HepG2 (cell line): ENCODE measurements around the gene JAM2. TPM values are rescaled to one million over a fixed set of nuclear protein-coding genes. Genes with fewer than 3 reads are reported as not detected.

Experiments
- ATAC-seq: fragments of 200-7000 bp; cut with Tn5 transposase; 3 replicates; pipeline ENCODE4 v1.9.1; 2020; ENCODE audit warnings: mild to moderate bottlenecking, moderate library complexity
- BruUV-seq: library from RNA; stranded (reverse); fragments of 400-500 nt; replicated peaks from 2 replicates; lab custom pipeline; 2021; lab: Mats Ljungman, UMichigan
- CTCF ChIA-PET: fragments of 300-600 bp; formaldehyde crosslinking; extraction: SDS; loops from one replicate; lab custom pipeline; 2021; ENCODE audit warnings: low total read pairs, inconsistent platforms, low intra/inter-chr PET ratio; lab: Yijun Ruan, JAX
- POLR2A ChIA-PET: fragments of 350-600 bp; sonication (Branson Sonifier 250); formaldehyde crosslinking; loops from one replicate; lab custom pipeline; 2020; ENCODE audit warnings: antibody characterized with exemption, inconsistent platforms; lab: Yijun Ruan, JAX
- DNase-seq: peaks from one replicate; pipeline ENCODE4 v3.0.0-alpha.2; 2015; ENCODE audit warnings: low spot score
- FAIRE-seq: peaks from 3 replicates; lab custom pipeline; 2011; peaks lifted over from hg19 to GRCh38; lab: Jason Lieb, UNC
- H2AFZ ChIP-seq: one replicate; pipeline ENCODE4 v1.6.1; 2011; ENCODE audit warnings: low read length, inconsistent platforms
- H3K27ac ChIP-seq: fragments of 300-600 bp; 3 replicates; pipeline ENCODE4 v1.8.0; 2011; ENCODE audit warnings: mixed run types, mild to moderate bottlenecking, mixed read lengths, low read length, inconsistent platforms; ENCODE audit not compliant: insufficient read depth; ENCODE audit errors: extremely low read length
- H3K27me3 ChIP-seq, 2 experiments: fragments of 200-600 bp in 1 of 2; 2 replicates in 1 of 2; 3 replicates in 1 of 2; pipeline versions ENCODE4 v1.6.0 to v1.8.0; 2011; ENCODE audit warnings: low read length in 2 of 2, mild to moderate bottlenecking in 2 of 2, moderate library complexity in 2 of 2, inconsistent platforms in 1 of 2; ENCODE audit not compliant: insufficient read depth in 2 of 2, control insufficient read depth in 1 of 2
- H3K36me3 ChIP-seq, 2 experiments: fragments of 200-600 bp in 1 of 2; replicated peaks in 1 of 2; 2 replicates in 1 of 2; 3 replicates in 1 of 2; pipeline versions ENCODE4 v1.5.1 to v1.8.0; 2011; ENCODE audit warnings: low read length in 2 of 2, inconsistent platforms in 1 of 2; ENCODE audit not compliant: insufficient read depth in 2 of 2, control insufficient read depth in 1 of 2
- H3K4me1 ChIP-seq: 2 replicates; pipeline ENCODE4 v1.5.1; 2012; ENCODE audit warnings: low read length, inconsistent platforms; ENCODE audit not compliant: insufficient read depth
- H3K4me2 ChIP-seq: 2 replicates; pipeline ENCODE4 v1.6.0; 2011; ENCODE audit warnings: low read depth, low read length, inconsistent platforms
- H3K4me3 ChIP-seq, 3 experiments: fragments of 200-600 bp in 1 of 3; sonication (generic), shearing (Covaris generic) in 1 of 3; replicated peaks in 1 of 3; 2 replicates each; pipeline ENCODE4 v1.5.1; 2011 to 2016; ENCODE audit warnings: low read length in 3 of 3, inconsistent platforms in 2 of 3, low read depth in 2 of 3, mild to moderate bottlenecking in 2 of 3, control low read depth in 1 of 3, mixed read lengths in 1 of 3; ENCODE audit not compliant: insufficient read depth in 1 of 3
- H3K79me2 ChIP-seq: one replicate; pipeline ENCODE4 v1.6.1; 2011; ENCODE audit warnings: low read length, inconsistent platforms; ENCODE audit not compliant: insufficient read depth
- H3K9ac ChIP-seq: 2 replicates; pipeline ENCODE4 v1.6.0; 2011; ENCODE audit warnings: mild to moderate bottlenecking, low read depth, low read length, inconsistent platforms; ENCODE audit not compliant: insufficient read depth
- H3K9me3 ChIP-seq: 2 replicates; pipeline ENCODE4 v1.5.1; 2012; ENCODE audit warnings: mild to moderate bottlenecking, low read length
- H4K20me1 ChIP-seq: 2 replicates; pipeline ENCODE4 v1.6.0; 2011; ENCODE audit warnings: inconsistent platforms, mild to moderate bottlenecking, low read length, moderate library complexity; ENCODE audit not compliant: insufficient read depth
- ARID2 ChIP-seq: sonication (generic); formaldehyde crosslinking; IDR thresholded peaks from 2 replicates; pipeline ENCODE4 v1.8.1; 2022; ENCODE audit warnings: mild to moderate bottlenecking, missing genetic modification reagents, borderline replicate concordance
- HOXA9 ChIP-seq: sonication (generic); formaldehyde crosslinking; IDR thresholded peaks from 2 replicates; pipeline ENCODE4 v1.8.1; 2022; ENCODE audit warnings: missing genetic modification reagents, mild to moderate bottlenecking, moderate library complexity, borderline replicate concordance
- JDP2 ChIP-seq: sonication (generic); formaldehyde crosslinking; IDR thresholded peaks from 2 replicates; pipeline ENCODE4 v1.8.1; 2022; ENCODE audit warnings: missing genetic modification reagents, borderline replicate concordance
- KDM3A ChIP-seq: IDR thresholded peaks from 2 replicates; pipeline ENCODE4 v1.6.1; 2018; ENCODE audit warnings: low read depth, missing compliant biosample characterization
- KIAA2018 ChIP-seq: sonication (generic); formaldehyde crosslinking; IDR thresholded peaks from 2 replicates; pipeline ENCODE4 v1.5.0; 2020; ENCODE audit warnings: mild to moderate bottlenecking, missing genetic modification reagents, borderline replicate concordance
- NFKBIZ ChIP-seq: IDR thresholded peaks from 2 replicates; pipeline ENCODE4 v1.6.1; 2018; ENCODE audit warnings: missing genetic modification reagents, missing compliant biosample characterization
- PREB ChIP-seq: sonication (generic); formaldehyde crosslinking; IDR thresholded peaks from 2 replicates; pipeline ENCODE4 v1.4.0; 2020; ENCODE audit warnings: missing genetic modification reagents
- SNAPC2 ChIP-seq: sonication (generic); formaldehyde crosslinking; IDR thresholded peaks from 2 replicates; pipeline ENCODE4 v1.8.1; 2022; ENCODE audit warnings: mild to moderate bottlenecking, missing genetic modification reagents
- SNAPC5 ChIP-seq: sonication (generic); formaldehyde crosslinking; IDR thresholded peaks from 2 replicates; pipeline ENCODE4 v1.8.1; 2023; ENCODE audit warnings: mild to moderate bottlenecking, missing genetic modification reagents, borderline replicate concordance
- ZNF224 ChIP-seq: sonication (generic); formaldehyde crosslinking; IDR thresholded peaks from 2 replicates; pipeline ENCODE4 v1.5.0; 2020; ENCODE audit warnings: mild to moderate bottlenecking, missing genetic modification reagents
- ZNF276 ChIP-seq: sonication (generic); formaldehyde crosslinking; IDR thresholded peaks from 2 replicates; pipeline ENCODE4 v1.4.0; 2020; ENCODE audit warnings: mild to moderate bottlenecking, low read depth, missing genetic modification reagents
- ZNF30 ChIP-seq: sonication (generic); formaldehyde crosslinking; IDR thresholded peaks from 2 replicates; pipeline ENCODE4 v1.5.0; 2020; ENCODE audit warnings: mild to moderate bottlenecking, missing genetic modification reagents
- ZNF713 ChIP-seq: sonication (generic); formaldehyde crosslinking; IDR thresholded peaks from 2 replicates; pipeline ENCODE4 v1.4.0; 2020; ENCODE audit warnings: mild to moderate bottlenecking, missing genetic modification reagents
- WGBS: methylation state at CpG from one replicate; pipeline ENCODE4 v1.1.6; 2017; ENCODE audit warnings: low lambda C conversion rate; 5-methylcytosine and 5-hydroxymethylcytosine counted together
- in situ Hi-C: cut with HindIII; loops from 2 replicates; pipeline ENCODE4 v1.10.0; 2017; ENCODE audit warnings: low pct_unique_long_range_greater_than_20kb; ENCODE audit not compliant: extremely low pct_ligation_motif_present
- intact Hi-C: fragments of 100-400 bp; cut with micrococcal nuclease; formaldehyde crosslinking; loops from one replicate; pipeline ENCODE4 v1.10.0; 2022; ENCODE audit not compliant: unreplicated experiment
- polyA plus RNA-seq, 8 experiments: library from polyadenylated mRNA; depleted of rRNA in 3 of 8; stranded (reverse) in 7 of 8; unstranded in 1 of 8; fragments of >200 nt; fragmentation: Illumina TruSeq in 4 of 8; extraction: Trizol in 4 of 8; gene quantifications; 2 replicates each; pipeline versions ENCODE4 v1.2.1 to v1.2.3, GENCODE V29; 2011 to 2016; ENCODE audit warnings: low read depth in 4 of 8, missing spikeins in 1 of 8, mixed read lengths in 1 of 8; ENCODE audit not compliant: insufficient read depth in 1 of 8
- total RNA-seq, 5 experiments: library from RNA; depleted of rRNA; stranded (reverse); fragments of >200 nt; fragmentation: Illumina TruSeq; extraction: Trizol; gene quantifications; 2 replicates each; pipeline ENCODE4 v1.2.3, GENCODE V29; 2016; ENCODE audit warnings: low read depth in 1 of 5

Gene JAM2
- total and polyA plus RNA-seq, 2 of the 13 experiments (the other 11 are each of a cell fraction or from before 2014, with no cell fraction given): 0.07 TPM; not detected in 1

- no peak for TF ChIP-seq ZNF276 (CRISPR knock-in tag)
Observed at GRCh38 chr21:25614441-25614840, 24.6 kb upstream of the JAM2 start (continued).

GRCh38 chr21:25615880-25616279 is 23.2 kb upstream of the JAM2 start:
- Histone ChIP-seq H2AFZ (no peak overlapping the region), H3K27me3 (no peaks in the 10 kb centered on the region), H3K9me3 (no peaks in the 10 kb centered on the region), H3K27ac (no peak overlapping the region), H4K20me1 (no peaks in the 10 kb centered on the region), H3K4me2 (no peak overlapping the region), H3K4me3 (no peak overlapping the region), H3K36me3 (no peaks in the 10 kb centered on the region), H3K79me2 (no peaks in the 10 kb centered on the region), H3K9ac (no peak overlapping the region), H3K4me1 (no peaks in the 10 kb centered on the region)
- ChIA-PET CTCF (no interaction called here), POLR2A (no interaction called here)
- intact Hi-C loops: no loop called here
- ATAC-seq (no peak), DNase-seq (no peak), FAIRE-seq (no peak)
- BruUV-seq: no TSS peak
- in situ Hi-C loops: no loop called here
- WGBS: 5% methylated on average over 3 of the region's 3 CpGs
- TF ChIP-seq JDP2 (CRISPR knock-in tag): no peak
- TF ChIP-seq ZNF224: no peak
- TF ChIP-seq KDM3A (CRISPR knock-in tag): no peak
- no peak for TF ChIP-seq NFKBIZ (CRISPR knock-in tag)
- no peak for TF ChIP-seq ZNF30 (CRISPR knock-in tag)
- TF ChIP-seq KIAA2018 (CRISPR knock-in tag): no peak
- no peak for TF ChIP-seq ZNF713 (CRISPR knock-in tag)
- no peak for TF ChIP-seq PREB
- no peak for TF ChIP-seq HOXA9 (CRISPR knock-in tag)
- TF ChIP-seq SNAPC5 (CRISPR knock-in tag): no peak
- no peak for TF ChIP-seq SNAPC2 (CRISPR knock-in tag)
- no peak for TF ChIP-seq ARID2 (CRISPR knock-in tag)
